Esophagus (tissue), 2 donors: Measurements from ENCODE around the gene DNALI1. TPM values are rescaled to one million over a fixed set of nuclear protein-coding genes. Genes with fewer than 3 reads are reported as not detected.

ENCODE experiments used
- H3K27ac ChIP-seq, 2 donors: one replicate each; pipeline ENCODE4 v1.5.1; 2013; ENCODE audit warnings: low read depth in 2 of 2, mild to moderate bottlenecking in 2 of 2, inconsistent platforms in 1 of 2, low read length in 1 of 2, moderate library complexity in 1 of 2
- H3K27me3 ChIP-seq, 2 donors: one replicate each; pipeline ENCODE4 v1.6.1; 2013; ENCODE audit warnings: low read length in 2 of 2, control low read depth in 1 of 2, mild to moderate bottlenecking in 1 of 2; ENCODE audit not compliant: insufficient read depth in 2 of 2, control insufficient read depth in 1 of 2
- H3K36me3 ChIP-seq, 2 donors: one replicate each; pipeline ENCODE4 v1.6.1; 2013; ENCODE audit warnings: low read length in 1 of 2; ENCODE audit not compliant: control insufficient read depth in 2 of 2, insufficient read depth in 2 of 2
- H3K4me1 ChIP-seq, 2 donors: one replicate each; pipeline ENCODE4 v1.6.1; 2013; ENCODE audit warnings: low read length in 1 of 2; ENCODE audit not compliant: control insufficient read depth in 2 of 2, insufficient read depth in 2 of 2
- H3K4me3 ChIP-seq, 2 donors: one replicate each; pipeline ENCODE4 v1.5.1; 2013; ENCODE audit warnings: low read length in 2 of 2, mild to moderate bottlenecking in 2 of 2, low read depth in 1 of 2, moderate library complexity in 1 of 2
- H3K9me3 ChIP-seq, 2 donors: one replicate each; pipeline ENCODE4 v1.6.1; 2013; ENCODE audit warnings: mild to moderate bottlenecking in 2 of 2, low read depth in 1 of 2, low read length in 1 of 2, moderate library complexity in 1 of 2; ENCODE audit not compliant: control insufficient read depth in 2 of 2, insufficient read depth in 1 of 2
- WGBS, 2 donors: extraction: QIAGEN DNeasy Blood & Tissue Kit; methylation state at CpG; one replicate each; pipeline ENCODE4 v1.1.7; 2013; 5-methylcytosine and 5-hydroxymethylcytosine counted together
- polyA plus RNA-seq, 2 donors: library from polyadenylated mRNA; stranded (reverse); fragments of 200-250 nt; gene quantifications; one replicate each; pipeline ENCODE4 v1.2.3, GENCODE V29; 2013
- donor health status: healthy with polysubstance abuse.
- donor health status: Bipolar disorder and iron deficiency.

Gene DNALI1
- polyA plus RNA-seq, 2 donors: 1.1 to 1.3 TPM

DNA sequence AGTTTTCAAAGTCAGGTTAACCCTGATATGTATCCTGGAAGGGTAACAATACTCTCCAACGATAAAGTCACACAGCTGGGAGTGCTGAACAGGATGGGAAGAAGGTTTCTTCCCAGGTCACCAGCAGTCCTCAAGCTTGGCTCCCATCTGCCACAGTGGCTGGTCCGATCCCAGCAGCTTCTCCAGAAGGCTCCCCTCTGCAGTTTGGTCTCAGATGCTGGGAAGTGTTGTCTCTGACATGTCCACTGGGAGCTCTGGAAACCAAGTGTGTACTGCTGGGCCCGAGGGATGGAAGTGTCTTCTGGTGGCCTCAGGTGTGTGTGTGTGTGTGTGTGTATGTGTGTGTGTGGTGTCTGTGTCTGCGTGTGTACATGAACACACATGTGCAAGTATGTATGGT, 55.4 kb downstream of the DNALI1 start:
- H3K4me1 ChIP-seq: no peaks in the 10 kb centered on the region
- H3K27ac ChIP-seq: no peak overlapping the region
- peaks cover 0 to 5% of the 10 kb centered on the region in 2 donors for H3K27me3 ChIP-seq
- no peaks in the 10 kb centered on the region for H3K36me3 ChIP-seq
- WGBS, 2 donors: 65 to 74% methylated on average over 4 of the region's 4 CpGs
- no peaks in the 10 kb centered on the region for H3K9me3 ChIP-seq
- no peak overlapping the region for H3K4me3 ChIP-seq

- peaks cover 0 to 5% of the 10 kb centered on the region in 2 donors for H3K27me3 ChIP-seq
- no peaks in the 10 kb centered on the region for H3K9me3 ChIP-seq
- H3K4me1 ChIP-seq: no peaks in the 10 kb centered on the region
- no peak overlapping the region for H3K27ac ChIP-seq
- H3K4me3 ChIP-seq: no peak overlapping the region
- WGBS, 2 donors: 84 to 86% methylated on average over 5 of the region's 5 CpGs
- H3K36me3 ChIP-seq: no peaks in the 10 kb centered on the region
Measured at GRCh38 chr1:37614105-37614504, 57.4 kb downstream of the DNALI1 start.

DNA sequence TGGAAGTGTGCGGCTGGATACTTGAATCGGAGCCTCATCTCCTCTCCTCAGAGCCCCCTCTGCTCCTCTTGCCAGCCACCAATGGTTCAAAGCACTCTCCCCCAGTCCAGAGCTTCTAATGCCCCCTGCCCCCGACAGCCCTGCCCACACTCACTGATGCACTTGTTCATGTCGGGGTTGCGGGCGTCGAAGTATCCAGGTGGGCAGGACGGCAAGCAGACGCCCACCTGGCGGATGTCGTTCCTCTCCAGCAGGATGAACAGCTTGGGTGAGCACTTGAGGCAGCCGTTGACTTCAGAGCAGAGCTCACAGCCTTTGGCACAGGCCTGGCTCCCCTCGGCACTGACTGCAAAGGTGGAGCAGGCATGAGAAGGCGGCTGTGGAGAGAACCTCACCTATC, 59.6 kb downstream of the DNALI1 start:
- Histone ChIP-seq H3K4me3 (no peak overlapping the region), H3K27me3 (peaks cover 0 to 5% of the 10 kb centered on the region in 2 donors), H3K27ac (no peak overlapping the region), H3K4me1 (no peaks in the 10 kb centered on the region), H3K36me3 (no peaks in the 10 kb centered on the region), H3K9me3 (no peaks in the 10 kb centered on the region)
- WGBS, 2 donors: 79 to 83% methylated on average over 14 of the region's 14 CpGs

Other genes with a start within 250 kb of the DNALI1 start
- gene ZC3H12A, start 82.4 kb upstream of the DNALI1 start, polyA plus RNA-seq: 10 to 100 TPM; 17.6 to 25.3 TPM
- 10 to 100 TPM; 28.8 to 33.9 TPM for gene MEAF6, start 42.2 kb upstream of the DNALI1 start, polyA plus RNA-seq
- 1 to 10 TPM; 3.6 to 4.3 TPM for gene SNIP1, start 2.6 kb upstream of the DNALI1 start, polyA plus RNA-seq
- 100 to 1,000 TPM in 1 of 2 donors, 10 to 100 TPM in 1; 45.0 to 106 TPM for gene GNL2, start 39.0 kb downstream of the DNALI1 start, polyA plus RNA-seq
- gene RSPO1, start 78.0 kb downstream of the DNALI1 start, polyA plus RNA-seq: under 1 TPM; 0.33 to 0.87 TPM
- 10 to 100 TPM in 1 of 2 donors, 1 to 10 TPM in 1; 4.2 to 10.1 TPM for gene CDCA8, start 135.6 kb downstream of the DNALI1 start, polyA plus RNA-seq
- under 1 TPM; 0.24 to 0.38 TPM for gene EPHA10, start 208.2 kb downstream of the DNALI1 start, polyA plus RNA-seq
- 1 to 10 TPM; 3.1 to 3.4 TPM for gene MANEAL, start 236.9 kb downstream of the DNALI1 start, polyA plus RNA-seq